22Rv1 (cell line): Measurements from ENCODE around the gene KYAT1.

Source experiments
- H3K27ac ChIP-seq: fragments of 450-650 bp; 2 replicates; pipeline ENCODE4 v1.5.1; 2017
- ZFX ChIP-seq: fragments of 450-650 bp; IDR thresholded peaks from 2 replicates; pipeline ENCODE4 v1.6.1; 2017; ENCODE audit warnings: antibody characterized with exemption, borderline replicate concordance
- TF ChIP-seq, protein P1 (sequence below): fragments of 450-650 bp; IDR thresholded peaks from 2 replicates; pipeline ENCODE4 v1.5.1; 2017; ENCODE audit warnings: mild to moderate bottlenecking

Gene KYAT1

GRCh38 chr9:128908372-128908771 lies 26.6 kb upstream of the KYAT1 start:
- TF ChIP-seq, protein P1, sequence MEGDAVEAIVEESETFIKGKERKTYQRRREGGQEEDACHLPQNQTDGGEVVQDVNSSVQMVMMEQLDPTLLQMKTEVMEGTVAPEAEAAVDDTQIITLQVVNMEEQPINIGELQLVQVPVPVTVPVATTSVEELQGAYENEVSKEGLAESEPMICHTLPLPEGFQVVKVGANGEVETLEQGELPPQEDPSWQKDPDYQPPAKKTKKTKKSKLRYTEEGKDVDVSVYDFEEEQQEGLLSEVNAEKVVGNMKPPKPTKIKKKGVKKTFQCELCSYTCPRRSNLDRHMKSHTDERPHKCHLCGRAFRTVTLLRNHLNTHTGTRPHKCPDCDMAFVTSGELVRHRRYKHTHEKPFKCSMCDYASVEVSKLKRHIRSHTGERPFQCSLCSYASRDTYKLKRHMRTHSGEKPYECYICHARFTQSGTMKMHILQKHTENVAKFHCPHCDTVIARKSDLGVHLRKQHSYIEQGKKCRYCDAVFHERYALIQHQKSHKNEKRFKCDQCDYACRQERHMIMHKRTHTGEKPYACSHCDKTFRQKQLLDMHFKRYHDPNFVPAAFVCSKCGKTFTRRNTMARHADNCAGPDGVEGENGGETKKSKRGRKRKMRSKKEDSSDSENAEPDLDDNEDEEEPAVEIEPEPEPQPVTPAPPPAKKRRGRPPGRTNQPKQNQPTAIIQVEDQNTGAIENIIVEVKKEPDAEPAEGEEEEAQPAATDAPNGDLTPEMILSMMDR: no peak
- no peak for TF ChIP-seq ZFX
- H3K27ac ChIP-seq: peak overlapping the region; percentile 91; the same call in 1 of the 2 replicates

DNA sequence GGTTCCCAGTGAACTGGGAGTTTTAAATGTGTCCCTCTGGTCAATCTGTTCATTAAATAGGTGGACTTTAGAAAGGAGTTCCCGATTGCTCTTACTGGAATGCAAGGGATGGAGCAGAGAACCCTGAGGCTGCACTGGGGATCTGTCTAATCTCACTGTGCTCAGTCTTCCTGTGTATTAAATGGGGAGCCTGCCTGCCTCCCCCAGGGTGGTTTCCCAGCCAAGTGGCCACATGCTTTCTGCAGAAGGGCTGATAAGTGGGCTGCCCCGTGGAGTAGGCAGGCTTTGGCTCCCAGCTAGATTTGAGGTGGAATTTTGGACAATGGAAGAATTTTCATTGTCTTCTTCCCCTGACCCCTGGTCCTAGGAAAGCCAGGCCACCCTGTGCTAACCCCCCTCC lies 25.0 kb upstream of the KYAT1 start:
- H3K27ac ChIP-seq: peak overlapping the region; percentile 93
- TF ChIP-seq, protein P1: no peak
- TF ChIP-seq ZFX: no peak

GRCh38 chr9:128905964-128906363 lies 24.2 kb upstream of the KYAT1 start:
- peak overlapping the region; percentile 93 for H3K27ac ChIP-seq
- TF ChIP-seq, protein P1: no peak
- no peak for TF ChIP-seq ZFX

- TF ChIP-seq, protein P1: no peak
- TF ChIP-seq ZFX: no peak
These were observed 22.3 kb upstream of the KYAT1 start for GRCh38 chr9:128903871-128904620.

DNA sequence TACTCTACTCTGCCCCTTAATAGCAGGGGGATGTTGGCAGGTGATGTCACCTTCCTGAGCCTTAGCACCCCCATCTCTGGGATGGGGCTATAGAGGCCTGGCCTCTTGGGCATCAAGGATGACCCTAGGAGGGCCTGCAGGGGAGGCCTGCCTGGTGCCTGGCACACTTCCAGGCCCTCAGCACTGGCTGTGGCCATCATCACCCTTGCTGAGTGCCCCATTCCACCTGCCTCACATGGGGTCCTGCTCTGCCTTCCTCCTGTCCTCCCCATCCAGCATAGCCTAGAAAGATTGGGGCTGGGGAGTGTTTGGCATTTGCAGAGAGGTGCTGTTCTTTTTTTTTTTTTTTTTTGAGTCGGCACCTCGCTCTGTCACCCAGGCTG lies 21.3 kb upstream of the KYAT1 start:
- TF ChIP-seq, protein P1: no peak
- TF ChIP-seq ZFX: no peak
- H3K27ac ChIP-seq: peak overlapping the region; percentile 93

More at GRCh38 chr9:128903871-128904620, 22.3 kb upstream of the KYAT1 start:
- H3K27ac ChIP-seq: peak overlapping the region; percentile 93

GRCh38 chr9:128902351-128903078 lies 20.8 kb upstream of the KYAT1 start:
- peak overlapping the region; percentile 93 for H3K27ac ChIP-seq

More at GRCh38 chr9:128902351-128903078, 20.8 kb upstream of the KYAT1 start:
- TF ChIP-seq, protein P1: no peak
- no peak for TF ChIP-seq ZFX
